Stimulated activated CD4-positive, alpha-beta T cell treated with anti-CD3 and anti-CD28 coated beads, Interleukin-1b, Interleukin-23, amount 100 ng/mL, for 1 hour (primary cell): ENCODE data around the gene INSRR.

Experiments used
- DNase-seq, 2 donors: peaks; one replicate each; pipeline ENCODE4 v3.0.0-alpha.2; 2020; ENCODE audit warnings: low read depth in 2 of 2

Gene INSRR

DNA sequence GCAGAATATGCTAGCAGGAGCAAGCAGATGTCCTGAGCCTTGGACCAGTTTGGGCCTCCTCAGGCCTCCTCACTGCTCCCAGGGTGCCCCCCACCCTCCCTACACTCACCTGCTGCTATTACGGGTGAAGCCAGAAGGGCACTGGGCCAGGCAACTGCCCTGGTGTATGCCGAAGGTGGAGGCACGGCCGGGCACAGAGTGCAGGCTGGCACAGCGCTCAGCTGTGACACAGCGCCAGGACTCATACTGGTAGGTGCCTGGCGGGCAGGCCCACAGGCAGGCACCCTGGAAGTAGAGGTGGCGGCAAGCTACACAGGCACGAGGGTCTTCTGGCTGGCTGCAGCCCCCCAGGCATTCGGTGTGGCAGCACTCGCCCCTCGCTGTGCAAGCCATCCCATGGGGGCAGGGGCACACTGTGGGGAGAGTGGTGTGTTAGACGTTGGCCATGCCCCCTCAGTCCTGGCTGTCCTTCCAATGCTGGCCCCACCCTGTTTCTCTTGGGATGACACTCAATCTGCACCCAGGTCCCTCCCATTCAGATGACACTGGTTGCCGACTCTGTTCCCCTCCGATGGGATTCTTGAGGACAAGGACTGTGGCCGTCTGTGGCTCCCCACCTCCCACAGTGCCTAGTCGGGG, 7.0 kb downstream of the INSRR start:
- DNase-seq = no peak

DNA sequence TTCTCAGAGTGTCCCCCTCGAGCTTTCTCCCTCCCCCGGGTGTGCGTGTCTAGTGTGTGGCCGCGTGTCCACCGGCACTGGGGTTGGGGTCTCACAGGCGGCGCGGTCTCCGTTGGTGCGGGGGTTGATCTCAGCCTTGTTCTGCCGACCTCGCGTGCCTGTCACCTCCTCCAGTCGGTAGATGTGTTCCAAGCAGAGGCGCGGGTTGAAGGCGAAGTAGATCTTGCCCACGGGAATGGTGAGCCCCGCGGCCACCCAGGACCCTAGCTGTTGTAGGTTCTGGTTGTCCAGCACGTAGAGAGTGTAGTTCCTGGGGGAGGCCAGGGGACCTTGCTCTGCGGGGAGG, 9.8 kb downstream of the INSRR start:
- no peak for DNase-seq

DNA sequence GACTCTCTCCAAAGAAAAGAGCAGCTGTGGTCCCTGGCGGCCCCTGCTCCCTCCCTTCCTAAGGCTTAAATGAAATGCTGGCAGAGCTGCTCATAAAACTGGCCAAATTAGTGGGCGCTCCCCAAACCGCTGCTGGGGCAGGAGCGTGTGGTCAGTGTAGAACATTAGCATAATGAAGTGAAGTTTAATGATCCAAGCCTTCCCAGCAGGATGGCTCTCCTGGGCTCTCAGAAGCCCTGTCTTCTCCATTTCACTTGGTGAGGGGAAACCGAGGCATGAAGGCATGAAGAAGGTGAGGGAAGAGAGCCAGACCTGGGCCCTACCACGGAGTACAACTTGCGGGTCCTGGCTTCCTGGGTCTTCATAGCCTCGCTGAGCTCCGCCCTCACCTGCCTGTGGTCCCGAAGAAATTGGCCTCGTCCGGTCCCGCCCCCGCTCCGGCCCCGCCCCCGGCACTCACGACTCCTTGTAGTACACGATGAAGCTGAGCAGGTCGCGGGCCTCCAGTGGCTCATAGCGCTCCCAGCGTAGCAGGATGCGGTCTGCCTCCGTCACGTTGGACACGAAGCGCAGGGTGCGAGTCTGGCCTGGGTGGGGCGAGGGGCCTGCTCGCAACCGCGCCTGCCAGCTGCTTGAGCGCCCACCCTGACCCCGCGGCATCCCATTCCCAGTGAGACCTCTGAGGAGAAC, 10.3 kb downstream of the INSRR start:
- peak in 1 of 2 donors; percentile 22 for DNase-seq

DNA sequence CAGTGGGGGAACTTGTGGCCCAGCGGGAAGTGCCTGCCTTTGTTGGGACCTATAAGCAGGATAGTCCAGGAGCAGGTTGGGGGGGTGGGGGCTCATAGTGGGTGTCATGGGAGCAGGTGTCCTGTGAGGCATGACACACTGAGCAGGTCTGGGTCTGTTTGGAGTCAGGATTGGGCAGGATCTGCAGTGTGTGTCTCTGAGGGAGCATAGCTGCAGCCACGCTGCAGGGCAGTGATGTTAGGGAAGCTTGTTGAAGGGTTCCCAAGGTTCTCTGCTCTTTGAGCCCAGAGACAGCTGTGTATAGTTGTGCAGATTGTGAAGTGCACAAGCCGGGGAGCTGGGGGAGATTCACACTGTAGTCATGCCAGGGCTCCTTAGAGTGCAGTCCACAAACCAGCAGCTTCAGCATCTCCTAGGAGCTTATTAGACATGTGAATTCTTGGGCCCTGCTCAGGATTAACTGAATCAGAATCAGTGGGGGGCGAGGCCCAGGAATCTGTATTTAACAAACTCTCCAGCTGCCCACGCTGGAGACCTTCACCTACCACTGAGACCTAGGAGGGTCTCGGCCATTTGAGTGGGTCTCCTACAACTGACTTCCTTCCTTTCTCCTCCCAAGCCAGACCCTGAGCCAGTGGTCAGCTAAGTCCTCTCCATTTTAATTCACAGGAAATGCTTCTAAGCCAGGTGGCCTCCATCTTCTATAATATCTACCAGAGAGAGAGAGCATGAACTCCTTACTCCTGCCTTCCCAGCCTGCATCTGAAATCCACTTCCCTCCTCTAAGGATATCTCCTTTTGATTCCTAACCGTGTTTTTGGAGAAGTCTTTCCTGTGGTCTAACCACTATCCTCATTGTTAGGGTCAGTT, 11.1 kb downstream of the INSRR start:
- DNase-seq = no peak

DNA sequence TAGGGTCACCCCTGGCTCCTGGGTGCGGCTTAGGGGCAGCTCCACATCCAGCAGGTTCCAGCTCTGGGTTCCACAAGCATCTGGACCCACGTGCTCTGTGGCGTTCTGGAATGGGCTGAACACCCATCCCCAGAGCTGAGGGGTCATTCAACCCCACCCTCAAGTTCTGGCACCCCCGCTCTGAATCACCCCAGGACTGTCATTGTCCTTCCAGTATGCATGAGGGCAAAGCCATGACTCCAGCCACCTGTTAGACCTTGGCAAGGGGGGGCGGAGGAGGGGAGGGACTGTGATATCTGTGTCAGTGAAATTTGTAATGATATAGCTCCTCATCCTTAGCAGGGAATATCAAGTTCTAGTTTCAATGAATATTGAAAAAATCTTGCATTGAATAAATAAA, 12.3 kb downstream of the INSRR start:
- no peak for DNase-seq

DNA sequence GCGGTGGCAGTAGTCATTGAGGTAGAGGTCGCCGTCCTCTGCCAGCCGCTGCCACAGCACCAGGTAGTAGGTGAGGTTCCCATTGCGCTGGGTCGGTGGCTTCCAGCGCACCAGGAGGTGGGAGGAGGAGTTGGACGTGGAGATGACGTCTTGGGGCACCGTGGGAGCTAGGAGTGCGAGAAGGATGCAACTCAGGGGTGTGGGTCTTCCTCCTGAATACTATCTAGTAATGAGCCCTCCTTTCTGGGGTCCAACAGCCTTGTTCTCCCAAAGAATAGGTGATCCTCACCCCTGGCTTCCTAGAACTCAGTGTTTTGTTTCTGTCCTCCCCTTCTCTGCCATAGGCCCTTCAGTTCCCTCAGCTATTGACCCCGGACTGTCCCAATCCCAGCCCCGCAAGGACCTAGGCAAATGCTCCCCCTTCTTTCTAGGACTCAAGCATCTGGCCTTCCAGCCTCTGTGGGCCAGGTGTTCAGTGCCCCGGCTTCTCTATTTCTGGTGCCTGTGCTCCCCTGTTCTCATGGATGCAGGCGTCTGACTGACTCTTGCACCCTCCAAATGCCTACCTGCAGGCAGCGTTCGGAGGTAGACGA, 12.9 kb downstream of the INSRR start:
- DNase-seq = no peak

GRCh38 chr1:156845055-156845952, 13.6 kb downstream of the INSRR start:
- DNase-seq = no peak

GRCh38 chr1:156844638-156845037, 14.3 kb downstream of the INSRR start:
- no peak for DNase-seq

GRCh38 chr1:156844102-156844501, 14.8 kb downstream of the INSRR start:
- no peak for DNase-seq

- no peak for DNase-seq
Measured at GRCh38 chr1:156842618-156843300, 16.2 kb downstream of the INSRR start.

DNA sequence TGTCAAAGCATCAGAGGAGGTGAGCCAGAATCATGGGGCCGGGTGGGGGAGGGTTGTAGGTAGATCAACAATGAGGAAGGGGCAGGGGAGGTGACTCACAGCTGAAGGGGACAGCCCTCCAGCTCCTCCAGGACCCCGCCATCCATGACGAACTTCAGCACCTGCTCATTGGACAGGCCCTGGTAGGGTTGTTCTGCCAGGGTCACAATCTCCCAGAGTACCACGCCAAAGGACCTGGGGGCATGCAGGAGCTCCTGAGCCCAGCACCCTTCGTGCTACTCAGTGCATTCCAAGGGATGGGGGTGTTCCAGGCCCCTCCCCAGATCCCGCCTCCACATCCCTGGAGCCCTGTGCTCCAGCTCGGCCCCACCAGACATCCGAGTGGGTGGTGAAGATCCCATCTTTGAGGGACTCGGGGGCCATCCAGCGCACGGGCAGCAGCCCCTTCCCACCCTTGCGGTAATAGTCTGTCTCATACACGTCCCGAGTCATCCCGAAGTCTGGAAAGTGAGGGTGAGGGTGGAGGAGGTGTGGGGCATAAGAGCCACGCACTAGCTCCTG, 17.5 kb downstream of the INSRR start:
- DNase-seq = no peak

DNA sequence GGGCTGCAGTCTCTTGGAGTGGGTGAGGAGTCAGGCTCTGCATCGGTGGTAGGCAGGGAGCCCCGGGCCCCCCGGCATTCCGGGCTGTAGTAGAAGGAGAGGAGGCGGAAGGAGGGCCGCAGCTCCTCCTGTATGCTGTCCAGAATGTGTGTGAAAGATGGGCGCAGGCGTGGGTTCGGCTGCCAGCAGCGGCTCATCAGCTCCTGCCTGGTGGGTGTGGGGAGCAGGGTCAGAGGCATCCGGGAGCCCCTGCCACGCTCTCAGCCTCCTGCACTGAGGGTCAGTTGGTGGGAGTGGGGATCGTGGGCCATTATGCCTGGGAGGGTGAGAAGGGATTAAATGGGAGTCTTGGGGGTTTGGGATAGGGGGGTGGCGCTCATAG, 18.0 kb downstream of the INSRR start:
- no peak for DNase-seq

DNA sequence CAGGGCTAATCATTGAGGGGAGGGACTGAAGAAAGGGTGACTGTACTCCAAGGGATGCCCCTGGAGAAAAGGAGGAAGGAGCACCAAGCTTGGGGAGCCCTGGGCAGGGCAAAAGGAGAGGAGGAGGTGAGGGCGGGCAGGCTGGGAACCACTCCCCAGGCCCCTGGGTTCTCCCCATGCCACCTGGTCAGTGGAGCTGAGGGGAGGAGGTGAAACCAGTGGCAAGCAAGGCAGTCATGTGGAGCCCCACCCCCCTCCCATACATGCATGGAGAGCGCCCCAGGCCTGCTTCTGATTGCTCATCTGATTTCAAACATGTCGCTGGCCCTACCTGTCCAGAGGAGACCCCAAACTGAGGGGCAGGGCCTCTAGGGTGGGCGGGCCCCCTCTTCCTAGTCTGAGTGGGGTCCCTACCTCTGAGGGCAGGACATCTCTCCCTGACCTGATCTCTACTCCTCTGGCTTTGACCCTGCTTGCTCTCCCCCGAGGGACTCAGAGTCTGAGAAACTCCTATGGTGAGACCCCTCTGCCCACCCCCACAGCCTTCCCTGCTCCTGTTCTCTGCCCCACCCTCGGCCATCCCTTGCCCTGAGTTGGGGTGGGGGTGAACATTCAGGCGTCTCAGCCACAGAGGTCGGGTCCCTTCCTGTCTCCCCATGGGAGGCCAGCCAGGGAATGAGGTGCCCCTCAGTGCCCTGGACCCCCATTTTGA, 18.6 kb downstream of the INSRR start:
- no peak for DNase-seq

DNA sequence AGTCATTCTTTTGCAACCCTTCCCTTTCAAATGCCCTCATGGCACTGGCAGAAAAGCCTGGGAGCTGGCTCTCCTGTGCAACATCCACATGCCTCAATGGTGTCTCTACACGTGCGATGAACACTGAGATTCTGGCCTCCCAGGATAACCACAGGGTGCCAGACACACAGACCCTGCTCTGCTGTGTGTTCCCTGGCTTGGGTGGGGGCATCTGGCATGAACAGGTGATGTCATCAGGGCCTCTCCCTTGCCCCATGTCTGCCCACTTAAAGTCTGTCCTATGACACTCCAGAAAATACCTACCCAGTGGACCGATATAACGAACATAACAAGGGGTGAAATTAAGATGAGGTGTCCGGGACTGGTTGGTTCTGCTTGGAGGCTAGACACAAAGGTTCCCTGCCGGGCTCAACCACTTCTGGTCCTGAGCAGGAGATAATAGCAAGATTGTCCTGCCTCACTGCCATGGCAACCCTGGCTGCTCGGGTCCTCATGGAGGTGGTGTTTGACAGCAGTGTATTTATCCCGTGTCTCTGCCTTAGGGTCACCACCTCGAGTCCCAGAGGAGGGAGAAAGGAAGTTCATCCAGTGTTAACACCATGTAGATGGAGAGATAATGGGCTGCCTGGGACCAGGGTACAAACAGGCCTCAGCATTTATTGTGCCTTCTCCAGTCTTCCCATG, 19.3 kb downstream of the INSRR start:
- DNase-seq = no peak

DNA sequence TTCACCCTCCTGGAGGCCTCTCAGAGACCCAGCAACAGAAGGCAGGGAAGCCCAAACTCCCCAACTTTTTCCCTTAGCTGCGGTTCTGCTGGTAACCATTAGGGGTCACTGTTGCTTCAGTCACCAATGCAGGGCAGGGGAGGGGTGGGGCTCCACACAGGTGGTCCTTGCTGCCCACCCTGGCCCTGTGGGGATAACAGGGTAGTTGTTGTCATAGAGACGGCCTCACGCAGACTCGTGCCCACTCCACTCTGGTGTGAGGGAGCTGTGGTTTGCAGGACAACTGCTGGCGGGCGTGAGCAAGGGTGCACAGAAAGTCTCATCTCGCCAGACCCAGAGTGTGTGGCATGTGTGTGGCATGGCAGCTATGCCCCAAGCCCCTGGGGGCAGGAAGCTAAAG, 19.9 kb downstream of the INSRR start:
- no peak for DNase-seq

DNA sequence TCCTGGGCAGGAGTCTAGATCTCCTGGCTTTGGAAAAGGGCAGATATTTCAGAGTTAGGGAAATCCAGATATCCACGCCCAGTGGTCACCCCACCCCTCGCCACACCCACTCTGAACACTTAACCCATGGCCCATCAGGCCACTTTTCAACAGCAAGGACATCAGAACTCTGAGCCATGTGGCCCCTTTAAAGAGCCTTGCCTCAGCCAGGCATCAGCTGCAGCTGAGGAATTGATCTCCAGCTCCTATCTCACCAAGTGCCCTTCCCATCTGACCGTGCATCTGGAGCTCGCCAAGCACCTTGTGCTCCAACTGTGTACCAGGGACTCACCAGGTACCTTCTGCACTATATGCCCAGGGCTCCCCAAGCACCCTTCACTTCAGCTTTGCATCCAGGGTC, 22.0 kb downstream of the INSRR start:
- no peak for DNase-seq

DNA sequence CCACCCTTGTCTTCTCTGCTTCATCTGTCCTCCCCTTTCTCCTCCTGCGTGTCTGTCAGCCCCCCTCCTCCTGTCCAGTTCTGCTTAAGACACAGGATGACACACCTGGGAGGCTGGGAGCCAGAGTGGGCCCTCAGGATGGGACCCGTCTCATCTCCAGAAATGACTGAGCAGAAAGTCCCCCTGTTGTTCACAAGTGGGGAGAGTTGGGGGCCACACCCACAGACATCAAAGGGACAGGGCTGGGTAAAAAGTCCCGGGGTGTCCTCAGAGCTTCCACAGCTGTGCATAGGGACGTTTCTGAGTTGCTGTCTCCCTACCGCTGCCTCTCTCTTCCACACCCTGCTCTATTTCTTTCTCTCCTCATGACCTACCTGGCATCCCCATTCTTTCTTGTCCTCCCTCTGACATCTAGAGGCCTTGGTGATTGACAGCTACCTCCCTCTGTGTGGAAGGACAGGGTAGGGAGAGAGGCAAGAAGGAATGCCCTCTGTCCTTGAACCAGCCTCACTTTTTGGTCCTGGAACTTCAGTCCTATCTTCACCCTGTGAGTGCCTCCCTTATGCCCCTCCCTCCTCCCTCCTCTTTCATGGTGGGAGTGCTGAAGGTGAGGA, 22.8 kb downstream of the INSRR start:
- DNase-seq = no peak

- DNase-seq = no peak
Measured at GRCh38 chr1:156834322-156834721, 24.6 kb downstream of the INSRR start.

DNA sequence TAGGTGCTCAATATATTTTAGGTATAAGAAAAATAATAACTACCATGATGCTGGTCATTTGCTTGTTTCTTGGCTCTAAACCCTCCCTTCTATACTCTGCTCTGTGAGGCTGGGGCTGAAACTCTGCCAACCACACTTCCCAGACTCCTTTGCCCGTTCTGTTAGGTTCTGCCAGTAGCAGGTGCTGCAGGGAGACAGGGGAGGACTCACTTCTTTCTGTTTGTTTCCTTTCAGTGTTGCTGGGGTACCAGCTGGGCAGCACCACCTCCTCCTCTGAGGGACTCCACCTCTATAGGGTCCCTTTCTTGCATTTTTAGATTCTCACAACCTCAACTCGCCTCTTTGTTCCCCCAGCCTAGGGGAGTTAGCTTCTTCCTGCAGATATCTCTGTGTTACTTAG, 25.3 kb downstream of the INSRR start:
- no peak for DNase-seq
